ENCODE measurements around the gene LCE6A.

The LCE6A gene

DNA sequence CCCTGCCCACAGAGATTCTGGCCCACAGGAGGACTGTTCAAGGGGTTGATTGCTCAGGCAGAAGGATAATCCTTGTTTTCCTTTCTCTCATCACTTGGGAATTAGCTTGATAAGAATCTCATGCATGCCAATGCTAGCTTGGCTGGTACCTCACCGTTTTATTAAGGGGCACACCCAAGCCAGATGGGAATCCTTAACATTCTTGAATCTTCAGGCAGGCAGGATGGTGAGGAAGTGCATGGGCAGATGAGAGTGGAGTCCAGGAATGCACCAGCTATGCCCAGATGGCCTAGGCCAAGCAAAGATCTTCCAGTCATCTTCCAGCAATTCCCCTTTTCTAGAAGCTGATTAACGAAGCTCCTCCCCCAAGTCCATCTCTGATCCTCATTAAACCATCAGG lies 13.0 kb downstream of the LCE6A start:
- Histone ChIP-seq H3K9me2 (replicated peaks; ENCODE audit: low read depth, low read length) (0 out of 2 replicates have a peak, but pooled peaks cover 3% of the 10 kb centered on the region), H3K4me1 (ENCODE audit: insufficient read depth, low read length, poor library complexity, severe bottlenecking) (no peaks in the 10 kb centered on the region), H3K27me3 (ENCODE audit: insufficient read depth, low read length, poor library complexity, severe bottlenecking) (no peaks in the 10 kb centered on the region), H3K9ac (ENCODE audit: low read depth, low read length, poor library complexity, severe bottlenecking) (no peak overlapping the region), H4K20me1 (ENCODE audit: insufficient read depth, low read length, poor library complexity, severe bottlenecking) (no peaks in the 10 kb centered on the region), H3F3A (ENCODE audit: low read depth) (no peaks in the 10 kb centered on the region), H3K4me3 (ENCODE audit: low read length, poor library complexity, severe bottlenecking) (no peak overlapping the region), H3K36me3 (ENCODE audit: insufficient read depth, low read length) (no peaks in the 10 kb centered on the region), H3K79me2 (ENCODE audit: insufficient read depth, low read length) (no peaks in the 10 kb centered on the region), H2AFZ (ENCODE audit: low read length) (no peak overlapping the region), H3K4me2 (ENCODE audit: low read depth, low read length, poor library complexity, severe bottlenecking) (no peak overlapping the region), H3K9me3 (ENCODE audit: insufficient read depth, low read depth, low read length) (no peaks in the 10 kb centered on the region)
- no peak for TF ChIP-seq EZH2phosphoT487 (IDR thresholded peaks at IDR 0.05; ENCODE audit: borderline replicate concordance)
- TF ChIP-seq, protein P1, sequence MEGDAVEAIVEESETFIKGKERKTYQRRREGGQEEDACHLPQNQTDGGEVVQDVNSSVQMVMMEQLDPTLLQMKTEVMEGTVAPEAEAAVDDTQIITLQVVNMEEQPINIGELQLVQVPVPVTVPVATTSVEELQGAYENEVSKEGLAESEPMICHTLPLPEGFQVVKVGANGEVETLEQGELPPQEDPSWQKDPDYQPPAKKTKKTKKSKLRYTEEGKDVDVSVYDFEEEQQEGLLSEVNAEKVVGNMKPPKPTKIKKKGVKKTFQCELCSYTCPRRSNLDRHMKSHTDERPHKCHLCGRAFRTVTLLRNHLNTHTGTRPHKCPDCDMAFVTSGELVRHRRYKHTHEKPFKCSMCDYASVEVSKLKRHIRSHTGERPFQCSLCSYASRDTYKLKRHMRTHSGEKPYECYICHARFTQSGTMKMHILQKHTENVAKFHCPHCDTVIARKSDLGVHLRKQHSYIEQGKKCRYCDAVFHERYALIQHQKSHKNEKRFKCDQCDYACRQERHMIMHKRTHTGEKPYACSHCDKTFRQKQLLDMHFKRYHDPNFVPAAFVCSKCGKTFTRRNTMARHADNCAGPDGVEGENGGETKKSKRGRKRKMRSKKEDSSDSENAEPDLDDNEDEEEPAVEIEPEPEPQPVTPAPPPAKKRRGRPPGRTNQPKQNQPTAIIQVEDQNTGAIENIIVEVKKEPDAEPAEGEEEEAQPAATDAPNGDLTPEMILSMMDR (conservative IDR thresholded peaks at IDR 0.05; ENCODE audit: low read length), result no peak

DNA sequence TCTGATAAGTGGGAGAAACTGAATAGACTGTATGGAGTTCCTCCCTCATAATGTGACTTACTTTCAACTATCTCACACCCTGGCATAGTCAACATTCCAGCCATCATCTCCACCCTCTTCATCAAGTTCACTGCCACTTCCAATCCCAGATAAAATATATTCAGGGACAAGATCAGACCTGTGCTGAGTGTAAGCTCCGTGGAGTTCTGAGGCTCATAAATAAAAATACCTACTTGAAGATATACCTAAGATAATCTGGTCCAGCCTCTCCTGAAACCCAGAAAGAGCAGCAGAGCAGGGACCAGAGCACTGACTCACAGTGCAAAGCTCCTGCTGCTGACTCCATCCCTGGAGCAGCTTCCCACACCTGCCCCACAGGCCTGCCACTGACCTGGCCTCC lies 15.4 kb downstream of the LCE6A start:
- H3K79me2 ChIP-seq (ENCODE audit: insufficient read depth, low read length), result no peaks in the 10 kb centered on the region
- no peaks in the 10 kb centered on the region for H4K20me1 ChIP-seq (ENCODE audit: insufficient read depth, low read length, poor library complexity, severe bottlenecking)
- no peaks in the 10 kb centered on the region for H3K27me3 ChIP-seq (ENCODE audit: insufficient read depth, low read length, poor library complexity, severe bottlenecking)
- H3K4me2 ChIP-seq (ENCODE audit: low read depth, low read length, poor library complexity, severe bottlenecking), result no peak overlapping the region
- 0 out of 2 replicates have a peak, but pooled peaks cover 3% of the 10 kb centered on the region for H3K9me2 ChIP-seq (replicated peaks; ENCODE audit: low read depth, low read length)
- H3K9me3 ChIP-seq (ENCODE audit: insufficient read depth, low read depth, low read length), result no peaks in the 10 kb centered on the region
- H3F3A ChIP-seq (ENCODE audit: low read depth), result no peaks in the 10 kb centered on the region
- TF ChIP-seq, protein P1 (conservative IDR thresholded peaks at IDR 0.05; ENCODE audit: low read length), result no peak
- TF ChIP-seq EZH2phosphoT487 (IDR thresholded peaks at IDR 0.05; ENCODE audit: borderline replicate concordance), result no peak
- H3K36me3 ChIP-seq (ENCODE audit: insufficient read depth, low read length), result no peaks in the 10 kb centered on the region
- H3K4me1 ChIP-seq (ENCODE audit: insufficient read depth, low read length, poor library complexity, severe bottlenecking), result no peaks in the 10 kb centered on the region
- H3K4me3 ChIP-seq (ENCODE audit: low read length, poor library complexity, severe bottlenecking), result no peak overlapping the region
- no peak overlapping the region for H2AFZ ChIP-seq (ENCODE audit: low read length)
- H3K9ac ChIP-seq (ENCODE audit: low read depth, low read length, poor library complexity, severe bottlenecking), result no peak overlapping the region

DNA sequence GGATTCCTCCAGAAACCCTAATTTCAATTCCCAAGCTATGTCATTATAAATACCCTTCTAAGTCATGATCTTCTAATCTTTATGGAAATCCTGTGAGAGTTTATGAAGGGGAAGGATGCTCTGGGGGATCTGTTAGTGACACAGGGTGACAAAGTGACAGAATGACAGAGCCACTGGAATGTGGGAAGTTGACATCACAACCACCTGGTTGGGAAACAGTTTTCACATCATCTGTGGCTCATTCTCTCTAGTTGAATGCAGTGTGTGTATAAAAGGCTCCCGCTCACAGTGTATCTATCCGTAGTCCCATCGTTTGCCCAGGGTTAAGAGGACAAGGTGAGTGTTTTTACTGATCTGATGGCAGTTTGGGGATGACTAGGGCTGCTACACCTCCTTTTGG lies 17.0 kb downstream of the LCE6A start, which contains the start of gene LCE7A:
Gene LCE7A (plus strand): TSS at position 301 of the 400 bp plus-strand sequence. CDS start 702 bp downstream, outside the sequence.
- H3K9me3 ChIP-seq (ENCODE audit: insufficient read depth, low read depth, low read length), result no peaks in the 10 kb centered on the region
- no peak for TF ChIP-seq EZH2phosphoT487 (IDR thresholded peaks at IDR 0.05; ENCODE audit: borderline replicate concordance)
- TF ChIP-seq, protein P1 (conservative IDR thresholded peaks at IDR 0.05; ENCODE audit: low read length), result no peak
- no peak within 1 kb of the TSS for H3K4me3 ChIP-seq (ENCODE audit: low read length, poor library complexity, severe bottlenecking)
- no peak within 1 kb of the TSS for H3K4me2 ChIP-seq (ENCODE audit: low read depth, low read length, poor library complexity, severe bottlenecking)
- H3F3A ChIP-seq (ENCODE audit: low read depth), result no peaks in the 10 kb centered on the region
- no peaks in the 10 kb centered on the region for H3K79me2 ChIP-seq (ENCODE audit: insufficient read depth, low read length)
- H3K27me3 ChIP-seq (ENCODE audit: insufficient read depth, low read length, poor library complexity, severe bottlenecking), result no peaks in the 10 kb centered on the region
- H2AFZ ChIP-seq (ENCODE audit: low read length), result no peak within 1 kb of the TSS
- H3K36me3 ChIP-seq (ENCODE audit: insufficient read depth, low read length), result no peaks in the 10 kb centered on the region
- 0 out of 2 replicates have a peak, but pooled peaks cover 3% of the 10 kb centered on the region for H3K9me2 ChIP-seq (replicated peaks; ENCODE audit: low read depth, low read length)
- H4K20me1 ChIP-seq (ENCODE audit: insufficient read depth, low read length, poor library complexity, severe bottlenecking), result no peaks in the 10 kb centered on the region
- H3K9ac ChIP-seq (ENCODE audit: low read depth, low read length, poor library complexity, severe bottlenecking), result no peak within 1 kb of the TSS
- no peaks in the 10 kb centered on the region for H3K4me1 ChIP-seq (ENCODE audit: insufficient read depth, low read length, poor library complexity, severe bottlenecking)

Measured in Loucy (cell line).